Uterus (tissue), 2 donors: Measurements from ENCODE around the gene EHBP1L1.

Experiments used
- POLR2A ChIP-seq, 2 donors: fragments of 450-650 bp; IDR thresholded peaks; one replicate each; pipeline ENCODE4 v1.6.1; 2016; ENCODE audit warnings: antibody characterized with exemption in 2 of 2, mild to moderate bottlenecking in 1 of 2, moderate library complexity in 1 of 2
- TF ChIP-seq, protein P1 (sequence below), 4 experiments: fragments of 200-600 bp in 2 of 4; fragments of 450-650 bp in 2 of 4; sonication (generic) in 2 of 4; IDR thresholded peaks; one replicate each; pipeline ENCODE4 v1.5.1; 2016 to 2019; ENCODE audit warnings: antibody characterized with exemption in 4 of 4, mild to moderate bottlenecking in 2 of 4, moderate library complexity in 1 of 4

GRCh38 chr11:65586676-65587075 is 10.8 kb downstream of the EHBP1L1 start:
- TF ChIP-seq, protein P1, sequence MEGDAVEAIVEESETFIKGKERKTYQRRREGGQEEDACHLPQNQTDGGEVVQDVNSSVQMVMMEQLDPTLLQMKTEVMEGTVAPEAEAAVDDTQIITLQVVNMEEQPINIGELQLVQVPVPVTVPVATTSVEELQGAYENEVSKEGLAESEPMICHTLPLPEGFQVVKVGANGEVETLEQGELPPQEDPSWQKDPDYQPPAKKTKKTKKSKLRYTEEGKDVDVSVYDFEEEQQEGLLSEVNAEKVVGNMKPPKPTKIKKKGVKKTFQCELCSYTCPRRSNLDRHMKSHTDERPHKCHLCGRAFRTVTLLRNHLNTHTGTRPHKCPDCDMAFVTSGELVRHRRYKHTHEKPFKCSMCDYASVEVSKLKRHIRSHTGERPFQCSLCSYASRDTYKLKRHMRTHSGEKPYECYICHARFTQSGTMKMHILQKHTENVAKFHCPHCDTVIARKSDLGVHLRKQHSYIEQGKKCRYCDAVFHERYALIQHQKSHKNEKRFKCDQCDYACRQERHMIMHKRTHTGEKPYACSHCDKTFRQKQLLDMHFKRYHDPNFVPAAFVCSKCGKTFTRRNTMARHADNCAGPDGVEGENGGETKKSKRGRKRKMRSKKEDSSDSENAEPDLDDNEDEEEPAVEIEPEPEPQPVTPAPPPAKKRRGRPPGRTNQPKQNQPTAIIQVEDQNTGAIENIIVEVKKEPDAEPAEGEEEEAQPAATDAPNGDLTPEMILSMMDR (IDR thresholded peaks at IDR 0.05), result no peak
- no peak for TF ChIP-seq POLR2A (IDR thresholded peaks at IDR 0.05)
